CD4-positive, alpha-beta T cell treated with Interleukin-6 for 4 hours (primary cell): ENCODE data around the gene CEMIP.

Experiments used
- DNase-seq: peaks from one replicate; pipeline ENCODE4 v3.0.0-alpha.2; 2020; ENCODE audit warnings: mixed read lengths

Gene CEMIP

DNA sequence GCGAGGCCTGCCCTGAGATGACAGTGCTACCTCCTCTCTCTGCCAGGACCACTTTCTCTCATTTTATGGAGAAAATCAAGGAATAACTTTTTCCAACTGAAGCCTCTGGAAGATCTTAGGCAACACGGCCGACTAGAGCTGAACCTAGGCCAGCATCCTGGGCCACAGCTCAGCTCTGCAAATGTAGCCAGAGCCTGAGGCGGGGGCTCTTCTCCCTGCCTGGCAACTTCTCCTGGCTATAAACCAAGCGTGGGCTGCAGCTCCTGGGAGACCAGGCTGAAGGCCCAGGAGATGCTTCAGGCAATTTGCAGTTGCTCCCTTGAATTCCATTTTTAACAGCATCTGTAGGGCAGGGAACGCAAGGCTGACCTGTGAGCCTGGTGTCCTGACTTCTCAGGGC lies 74.9 kb downstream of the CEMIP start:
- DNase-seq, result no peak

DNA sequence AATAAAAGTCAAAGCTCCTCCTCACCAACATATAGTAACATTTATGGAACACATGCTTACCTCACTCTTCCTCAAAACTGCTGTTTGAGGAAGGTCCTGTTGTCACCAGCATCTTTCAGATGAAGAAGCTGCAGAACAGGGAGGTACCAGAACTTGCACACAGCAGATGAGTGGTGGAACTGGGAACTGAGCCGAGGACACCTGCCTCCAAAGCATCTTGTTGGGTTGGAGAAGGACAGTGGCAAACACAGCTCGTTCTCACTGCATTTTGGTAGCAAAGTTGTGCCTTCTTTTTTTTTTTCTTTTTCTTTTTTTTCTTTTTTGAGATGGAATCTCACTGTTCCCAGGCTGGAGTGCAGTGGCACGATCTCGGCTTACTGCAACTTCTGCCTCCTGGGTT lies 76.0 kb downstream of the CEMIP start:
- DNase-seq, result no peak

DNA sequence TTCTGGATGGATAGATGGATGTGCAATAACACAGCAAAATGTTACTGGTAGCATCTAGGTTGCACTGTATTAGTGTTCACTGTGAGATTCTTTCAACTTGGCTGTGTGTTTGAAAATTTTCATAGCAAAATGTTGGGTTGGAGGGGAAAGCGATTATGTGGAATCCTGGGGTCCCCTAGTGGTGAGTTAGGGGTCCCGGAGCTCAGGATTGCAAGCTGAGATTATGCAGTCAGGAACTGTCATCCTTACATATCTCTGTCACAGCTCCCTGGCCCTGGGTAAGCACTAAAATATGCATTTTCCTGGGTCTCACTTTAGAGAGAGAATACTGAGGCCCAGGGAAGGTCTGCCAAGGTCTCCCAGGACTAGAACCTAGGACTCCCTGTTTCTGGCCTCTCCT lies 77.2 kb downstream of the CEMIP start:
- DNase-seq, result no peak

DNA sequence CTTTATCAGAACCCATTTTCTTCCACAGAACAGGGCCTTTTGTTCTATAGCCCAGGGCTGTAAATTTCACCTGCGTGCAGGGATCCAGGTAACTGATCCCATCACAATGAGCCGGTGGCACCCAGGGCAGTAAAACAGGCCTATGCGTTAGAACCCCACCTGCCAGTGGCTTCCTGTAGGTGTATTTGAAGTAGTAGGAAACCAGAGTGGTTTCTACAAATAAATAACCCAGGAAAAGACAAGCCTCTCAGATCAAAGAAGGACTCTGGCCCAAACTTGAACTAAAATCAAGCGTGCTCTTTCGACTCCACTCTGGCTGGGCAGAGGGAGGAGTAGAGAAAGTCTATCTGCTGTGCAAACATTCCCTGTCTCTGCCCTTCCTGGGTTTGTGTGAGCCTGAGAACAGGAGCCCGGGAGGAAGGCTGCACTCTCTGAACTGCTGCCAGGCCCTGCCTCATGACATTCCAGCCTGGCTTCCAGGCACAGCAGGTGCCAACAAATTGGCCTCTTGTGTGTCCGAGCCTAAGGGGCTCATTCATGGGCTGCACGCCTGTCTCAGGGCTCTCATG lies 77.7 kb downstream of the CEMIP start:
- no peak for DNase-seq

DNA sequence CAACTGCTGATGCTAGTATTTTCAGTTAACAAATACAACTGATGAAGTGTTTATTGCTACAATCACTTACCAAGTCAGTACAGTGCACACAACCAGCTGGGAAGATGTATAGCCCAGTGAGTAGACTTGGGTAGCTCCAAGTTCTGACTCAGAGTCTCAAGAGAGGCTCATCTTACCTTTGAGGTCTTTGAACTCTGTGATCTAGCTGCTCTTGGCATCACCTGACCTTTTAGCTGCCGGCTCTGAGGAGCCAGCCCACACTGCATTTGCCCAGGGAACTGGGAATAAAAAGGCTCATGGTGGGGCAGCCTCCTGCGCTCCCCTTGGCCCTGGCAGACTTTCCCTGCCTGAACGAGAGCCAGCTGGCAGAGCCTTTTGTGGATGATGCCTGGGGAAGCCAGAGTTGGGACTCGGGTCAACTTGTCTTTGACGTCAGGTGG lies 82.6 kb downstream of the CEMIP start:
- no peak for DNase-seq

DNA sequence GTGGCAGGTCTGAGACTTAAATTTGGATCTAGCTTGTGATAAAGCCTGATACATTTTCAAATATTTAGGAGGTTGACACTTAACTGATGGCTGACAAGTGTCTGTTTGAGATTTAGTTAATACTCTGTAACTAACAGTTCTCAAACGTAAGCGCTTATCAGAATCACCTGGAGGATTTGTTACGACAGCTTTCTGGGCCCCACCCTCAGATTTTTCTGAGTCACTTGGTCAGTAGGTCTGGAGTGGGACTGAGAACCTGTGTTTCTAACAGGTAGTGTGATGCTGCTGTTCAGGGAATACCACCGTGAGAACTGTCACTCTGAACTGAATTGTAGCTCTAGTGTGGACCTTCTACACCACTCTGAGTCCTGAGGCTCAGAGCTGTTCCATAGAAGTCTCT lies 85.5 kb downstream of the CEMIP start:
- no peak for DNase-seq

DNA sequence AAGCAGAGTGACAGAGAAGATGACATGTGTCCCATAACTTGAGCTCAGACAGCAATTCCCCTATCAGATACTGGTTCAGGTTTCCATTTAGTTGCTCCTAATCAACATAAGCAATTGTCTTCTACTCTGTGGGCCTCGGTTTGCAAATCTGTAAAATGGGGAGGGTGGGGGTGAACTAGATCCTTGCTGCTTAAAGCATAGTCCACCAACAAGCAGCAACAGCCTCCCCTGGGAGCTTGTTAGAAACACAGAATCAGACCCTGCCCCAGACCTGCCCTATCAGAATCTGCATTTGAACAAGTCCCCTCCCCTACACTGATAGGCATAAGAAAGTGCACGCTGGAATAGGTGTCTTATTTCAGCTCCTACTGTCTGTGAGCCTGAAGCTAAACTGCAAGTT lies 87.8 kb downstream of the CEMIP start:
- no peak for DNase-seq

DNA sequence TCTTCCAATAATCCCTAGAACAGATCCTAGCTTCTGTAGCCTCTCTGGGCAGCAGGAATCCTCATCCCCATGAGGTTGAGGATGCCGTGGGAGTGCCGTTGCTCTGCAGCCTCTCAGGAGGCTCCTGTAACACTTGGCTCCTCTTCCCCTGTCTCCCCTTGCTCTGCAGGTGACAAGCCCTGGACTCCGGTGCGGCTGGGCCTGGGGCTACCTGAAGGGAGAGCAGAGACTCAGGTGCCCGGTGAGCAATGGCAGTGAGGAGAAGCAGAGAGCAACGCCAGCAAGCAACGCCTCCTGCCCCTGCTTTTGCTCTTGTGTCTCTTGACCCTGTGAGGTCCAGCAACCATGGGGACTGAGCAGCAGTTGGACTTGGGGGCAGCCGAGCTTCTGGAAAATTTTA lies 91.2 kb downstream of the CEMIP start:
- DNase-seq, result no peak

DNA sequence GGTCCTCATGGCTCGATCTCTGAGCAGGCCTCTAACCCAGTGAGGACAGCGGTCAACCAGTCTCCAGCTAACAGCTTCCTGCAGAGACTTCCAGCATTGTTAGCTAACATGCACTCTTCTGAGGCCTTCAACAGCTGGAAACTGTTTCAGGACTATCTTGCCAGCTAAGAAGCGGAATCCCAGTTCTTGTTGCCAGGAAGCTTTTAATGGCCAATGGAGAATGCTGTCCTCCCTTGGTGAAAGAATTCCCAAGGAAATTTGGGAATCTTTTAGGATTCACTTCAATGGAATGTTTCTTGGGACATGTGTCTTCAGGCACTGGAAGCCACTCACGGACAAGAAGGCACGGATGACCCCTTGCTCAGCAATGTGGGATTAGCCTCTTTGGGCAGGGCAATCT lies 91.7 kb downstream of the CEMIP start:
- DNase-seq, result no peak

DNA sequence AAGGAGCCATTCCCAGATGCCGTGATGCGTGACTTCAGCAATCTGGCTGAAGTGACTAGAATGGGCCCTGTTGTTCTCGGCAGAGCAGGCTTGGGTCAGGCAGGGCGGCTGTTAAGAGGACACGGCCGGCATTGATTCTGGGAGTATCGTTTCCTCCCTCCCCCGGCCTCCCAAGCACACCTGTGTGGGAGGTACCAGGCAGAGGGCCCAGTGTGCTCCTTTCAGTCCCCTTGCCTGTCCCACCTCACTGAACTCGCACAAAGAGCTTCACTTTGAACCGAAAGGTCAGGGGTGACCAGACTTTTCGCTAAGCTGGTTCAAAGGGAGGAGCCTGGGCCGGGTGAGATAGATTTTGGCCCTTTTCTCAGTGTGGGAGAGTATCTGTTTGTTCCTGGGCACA lies 92.7 kb downstream of the CEMIP start:
- no peak for DNase-seq

DNA sequence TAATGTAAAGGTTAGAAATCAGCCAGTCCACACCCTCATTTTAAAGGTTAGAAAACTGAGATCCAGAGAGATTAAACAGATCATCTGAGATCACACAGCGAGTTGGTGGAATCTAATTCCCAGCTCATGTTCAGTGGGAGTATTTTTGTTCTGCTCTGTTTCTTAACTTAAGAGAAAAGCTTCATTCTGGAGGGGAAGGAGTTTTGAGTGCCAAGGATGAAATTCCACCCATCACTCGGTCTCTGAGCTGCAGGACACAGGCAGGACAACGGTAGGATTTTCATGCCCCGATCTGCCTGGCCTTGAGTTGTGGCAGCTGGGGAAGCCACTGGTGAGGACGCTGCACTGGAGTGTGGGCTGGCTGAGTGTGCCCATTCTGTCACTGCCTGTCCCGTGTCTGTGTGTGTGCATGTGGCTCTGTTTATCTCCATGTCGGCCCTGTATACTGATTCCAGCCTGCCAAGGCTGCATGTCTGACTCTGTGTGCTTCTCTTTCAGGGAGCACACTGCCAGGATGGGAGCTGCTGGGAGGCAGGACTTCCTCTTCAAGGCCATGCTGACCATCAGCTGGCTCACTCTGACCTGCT lies 94.3 kb downstream of the CEMIP start:
- DNase-seq, result no peak

DNA sequence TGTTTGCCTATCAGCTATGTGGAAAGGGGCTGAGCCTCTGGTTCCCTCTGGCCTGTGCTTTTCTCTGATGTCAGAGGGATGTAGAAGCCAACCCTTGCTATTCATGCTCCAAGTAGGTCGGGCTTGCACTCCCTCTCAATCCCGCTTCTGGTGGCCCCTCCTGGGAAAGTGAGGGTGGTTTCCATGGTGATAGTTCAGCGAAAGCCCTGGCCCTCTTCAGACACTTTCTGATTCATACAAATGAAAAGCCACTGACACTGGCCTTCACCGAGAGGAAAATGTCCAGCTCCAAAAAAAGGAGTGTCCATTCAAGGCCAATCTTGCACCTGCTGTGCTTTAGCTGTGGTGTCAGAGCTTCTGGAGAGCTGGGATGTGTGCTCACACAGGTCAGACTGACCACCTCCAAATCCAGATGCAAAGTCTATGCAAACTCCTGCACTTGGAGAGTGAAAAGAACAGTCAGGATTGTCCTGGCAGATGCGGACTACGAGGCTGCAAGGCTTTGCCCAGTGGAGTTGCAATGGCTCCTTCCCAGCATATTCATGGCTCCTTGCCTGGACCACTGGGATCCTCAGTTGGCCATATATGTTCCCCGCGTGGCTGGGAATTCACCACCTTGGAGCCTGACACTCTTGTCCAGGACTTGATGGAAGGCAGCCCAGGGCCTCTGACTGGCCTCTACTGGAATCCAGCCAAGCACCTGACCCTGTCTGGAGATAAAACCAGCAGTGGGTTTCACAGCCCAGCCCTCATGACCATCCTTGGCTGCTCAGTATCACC lies 96.6 kb downstream of the CEMIP start:
- no peak for DNase-seq

DNA sequence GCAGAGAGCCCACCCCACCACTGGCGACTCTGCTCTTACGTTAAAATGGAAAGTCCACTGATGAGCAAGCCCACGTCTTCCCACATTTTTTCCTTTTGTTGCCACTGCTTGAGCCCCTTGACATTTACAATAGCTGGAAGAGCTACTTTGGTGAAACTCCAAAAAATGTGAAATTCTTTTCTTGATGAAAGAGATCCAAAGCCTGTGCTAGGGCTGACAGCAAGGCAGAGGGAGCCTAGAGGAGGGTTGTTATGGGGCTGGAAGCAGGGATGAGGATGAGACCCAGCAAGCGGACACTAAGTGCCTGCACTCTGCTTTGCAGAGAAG lies 97.1 kb downstream of the CEMIP start:
- no peak for DNase-seq

DNA sequence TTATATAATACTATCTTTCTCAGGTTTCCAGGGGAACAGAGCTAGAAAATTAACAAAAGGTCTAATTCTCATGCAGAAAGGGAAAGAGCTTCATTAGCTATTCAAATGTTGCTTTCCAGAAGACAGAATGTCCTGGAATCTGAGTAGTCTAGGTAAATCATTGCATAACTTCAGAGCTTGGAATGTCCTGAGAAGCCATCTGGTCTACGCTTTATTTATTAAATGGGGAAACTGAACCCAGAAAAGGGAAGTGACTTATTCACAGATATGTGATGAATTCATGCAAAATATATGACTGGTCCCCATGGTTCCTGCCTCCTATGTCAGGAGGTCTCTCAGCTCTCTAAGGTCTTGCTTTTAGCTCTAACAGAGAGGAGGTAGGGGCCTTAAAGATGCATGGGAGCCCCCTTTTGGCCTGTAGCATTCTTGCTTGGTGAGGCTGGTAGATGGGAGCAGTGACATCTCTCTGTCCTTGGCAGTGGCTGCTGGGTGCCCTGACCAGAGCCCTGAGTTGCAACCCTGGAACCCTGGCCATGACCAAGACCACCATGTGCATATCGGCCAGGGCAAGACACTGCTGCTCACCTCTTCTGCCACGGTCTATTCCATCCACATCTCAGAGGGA lies 99.2 kb downstream of the CEMIP start:
- DNase-seq, result no peak

DNA sequence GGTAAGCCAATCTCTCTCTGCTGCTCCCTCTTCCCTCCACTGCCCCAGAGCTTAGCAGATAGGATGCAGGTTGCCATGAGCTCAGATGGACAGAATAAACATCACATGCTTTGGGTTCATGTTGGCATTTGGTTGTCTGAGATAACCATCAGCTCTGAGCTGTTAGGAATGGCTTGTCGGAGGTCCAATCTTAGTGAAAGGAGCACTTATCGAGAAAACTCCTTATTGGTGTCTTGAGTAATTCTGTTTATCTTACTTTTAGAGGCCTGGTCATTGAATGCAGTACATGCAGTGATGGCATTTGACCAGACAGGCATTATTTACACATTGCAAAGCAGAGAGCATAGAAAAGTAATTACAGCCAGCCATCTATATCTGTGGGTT lies 99.7 kb downstream of the CEMIP start:
- no peak for DNase-seq

DNA sequence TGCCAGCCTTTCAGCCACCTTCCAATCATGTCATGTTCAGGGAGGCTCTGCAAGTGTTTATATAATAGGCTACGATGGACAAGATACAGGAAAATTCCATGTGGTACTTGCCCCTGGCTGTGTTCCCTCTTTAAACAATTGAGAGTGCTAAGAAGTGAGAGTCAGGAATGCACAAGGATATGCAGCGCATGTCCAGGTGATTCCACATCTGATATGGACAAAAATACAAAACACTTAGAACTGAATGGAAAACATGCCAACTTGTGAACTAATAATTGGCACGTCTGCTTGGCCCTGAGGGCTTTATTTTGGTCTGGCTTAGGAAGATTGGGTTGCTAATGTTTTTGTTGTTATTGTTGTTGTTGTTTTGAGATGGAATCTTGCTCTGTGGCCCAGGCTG lies 100.9 kb downstream of the CEMIP start:
- DNase-seq, result no peak

DNA sequence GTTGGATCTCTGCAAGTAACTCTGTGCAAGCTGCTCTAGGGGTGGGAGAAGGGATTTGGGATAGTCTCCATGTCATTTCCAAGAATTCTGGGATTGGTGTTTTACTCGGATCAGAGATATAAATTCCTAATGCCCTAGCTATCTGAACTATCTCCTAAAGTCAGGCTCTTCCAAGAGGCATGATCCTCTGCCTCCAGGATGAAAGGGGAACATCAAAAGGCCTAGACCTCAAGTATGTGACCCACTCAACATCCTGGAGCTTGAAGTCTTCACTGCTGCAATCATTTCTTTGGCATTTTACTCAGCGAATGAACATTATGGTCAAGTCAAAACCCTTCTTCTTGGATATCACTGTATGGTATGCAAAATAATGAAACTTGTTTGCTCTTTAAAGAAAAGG lies 104.5 kb downstream of the CEMIP start:
- DNase-seq, result no peak

DNA sequence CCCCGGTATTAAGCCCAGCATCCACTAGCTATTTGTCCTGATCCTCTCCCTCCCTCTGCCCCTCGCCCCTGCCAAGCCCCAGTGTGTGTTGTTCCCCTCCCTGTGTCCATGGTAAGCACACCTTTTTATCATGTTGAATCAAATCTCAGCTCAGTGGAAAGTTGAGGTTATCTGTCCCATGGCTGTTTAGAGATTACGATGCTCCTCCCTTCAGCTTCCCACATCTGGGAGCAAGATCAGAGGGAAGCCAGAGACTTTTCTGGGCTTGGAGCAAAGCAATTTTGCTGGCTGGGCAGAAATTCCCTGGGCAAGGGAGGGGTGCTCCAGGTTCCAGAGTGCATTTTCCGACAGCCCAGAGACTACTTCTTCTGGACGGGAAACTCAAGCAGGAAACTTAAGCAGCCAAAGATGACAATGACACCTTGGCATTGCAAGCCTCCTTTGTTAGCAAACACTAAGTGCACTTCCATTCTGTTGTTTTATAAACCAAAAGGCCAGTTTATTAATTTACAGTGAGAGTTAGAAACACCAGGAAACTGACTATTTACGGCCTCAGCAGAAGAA lies 105.9 kb downstream of the CEMIP start:
- DNase-seq, result no peak

DNA sequence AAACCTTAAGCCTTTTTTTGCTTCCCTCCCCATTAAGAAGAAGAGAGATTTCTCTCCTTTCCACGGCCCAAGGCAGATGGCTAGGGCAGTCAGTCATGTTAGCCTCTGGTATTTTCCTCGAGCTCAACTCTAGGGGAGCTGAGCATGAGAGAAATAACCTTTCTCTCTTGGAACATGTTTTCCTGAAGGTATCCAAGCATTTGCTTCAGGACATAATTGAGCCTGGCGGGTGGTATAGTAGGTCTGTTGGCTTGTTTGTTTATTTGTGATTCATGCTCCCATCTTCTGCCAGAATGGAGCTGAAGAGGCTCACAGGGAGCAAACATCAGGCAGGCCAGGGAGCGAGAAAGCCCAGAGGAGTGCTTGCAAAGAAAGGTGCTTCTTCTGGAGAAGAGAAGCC lies 108.0 kb downstream of the CEMIP start:
- DNase-seq, result no peak

DNA sequence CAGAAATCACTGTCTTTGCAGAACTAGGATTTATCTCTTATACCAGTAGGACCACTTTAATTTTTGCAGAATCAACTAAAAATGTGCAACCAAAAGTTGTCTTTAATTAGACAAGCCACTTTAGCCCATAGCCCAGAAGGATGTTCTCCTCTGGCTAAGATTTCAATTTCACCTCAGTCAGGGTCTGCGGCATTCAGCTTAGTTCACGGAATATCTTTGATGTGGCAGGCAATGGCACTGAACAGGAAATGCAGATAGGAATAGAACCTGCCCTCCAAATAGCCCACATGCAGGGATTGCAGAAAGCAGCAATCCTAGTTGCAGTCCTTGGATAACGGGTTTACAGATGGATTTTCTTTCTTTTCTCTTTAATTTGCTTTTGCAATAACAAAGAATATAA lies 109.7 kb downstream of the CEMIP start:
- no peak for DNase-seq

DNA sequence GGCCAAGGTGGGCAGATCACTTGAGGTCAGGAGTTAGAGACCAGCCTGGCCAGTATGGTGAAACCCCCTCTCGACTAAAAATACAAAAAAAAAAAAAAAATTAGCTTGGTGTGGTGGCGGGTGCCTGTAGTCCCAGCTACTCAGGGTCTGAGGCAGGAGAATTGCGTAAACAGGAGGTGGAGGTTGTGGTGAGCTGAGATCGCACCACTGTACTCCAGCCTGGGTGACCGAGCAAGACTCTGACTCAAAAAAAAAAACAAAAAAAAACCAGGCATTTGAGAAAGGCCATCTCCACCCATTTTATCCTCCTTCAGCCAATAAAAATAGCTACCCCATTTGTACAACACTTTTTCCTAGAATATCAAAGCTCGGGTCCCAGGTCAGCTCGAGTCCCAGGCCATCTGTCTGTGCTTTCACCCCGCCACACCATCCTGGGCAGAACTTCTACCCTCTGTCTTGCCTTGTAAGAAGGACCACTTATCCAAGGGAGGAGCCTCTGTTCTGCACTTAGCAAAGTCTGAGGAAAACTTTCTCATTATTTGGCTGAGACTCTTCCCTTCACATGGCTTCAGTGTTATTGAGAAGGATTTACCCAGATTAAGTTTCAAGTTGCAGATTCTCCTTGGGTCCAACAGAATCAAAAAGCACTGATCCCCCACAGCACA lies 111.3 kb downstream of the CEMIP start:
- no peak for DNase-seq

DNA sequence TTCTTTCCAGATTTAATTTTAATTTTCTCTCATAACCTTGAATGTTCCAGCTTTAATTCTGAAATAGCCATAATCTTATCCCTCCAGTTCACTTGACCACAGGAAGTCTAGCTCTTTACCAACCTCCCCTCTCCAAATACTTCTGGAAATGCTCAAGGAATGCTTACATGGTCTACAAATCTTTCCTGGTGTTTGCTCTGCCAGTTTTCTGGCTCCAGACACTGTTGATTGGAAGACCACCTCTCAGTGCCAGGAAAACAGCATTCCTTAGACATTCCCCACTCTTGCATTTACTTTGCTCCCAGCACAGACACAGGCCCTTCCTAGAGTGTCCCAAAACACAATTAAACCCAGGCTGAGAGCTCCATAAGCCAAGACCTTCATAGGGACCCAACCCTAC lies 111.8 kb downstream of the CEMIP start:
- no peak for DNase-seq

DNA sequence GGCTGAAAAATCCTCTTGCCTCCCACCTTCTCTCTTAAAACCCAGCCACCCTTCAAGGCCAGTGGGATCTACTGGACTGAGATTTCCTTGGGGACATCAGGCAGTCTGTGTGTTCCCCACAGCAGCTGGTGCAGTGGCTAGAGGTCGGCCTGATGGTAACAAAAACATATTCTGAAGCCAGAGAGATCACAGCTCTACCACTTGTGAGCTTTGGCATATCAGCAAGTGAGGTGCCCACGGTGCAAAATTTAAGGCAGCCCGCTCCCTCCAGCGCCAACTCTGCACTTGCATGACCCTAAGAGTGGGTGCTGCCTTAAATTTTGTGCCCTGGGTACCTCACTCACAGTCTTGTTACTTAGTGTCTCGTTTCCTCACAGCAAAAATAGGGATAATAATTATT lies 113.2 kb downstream of the CEMIP start:
- no peak for DNase-seq

DNA sequence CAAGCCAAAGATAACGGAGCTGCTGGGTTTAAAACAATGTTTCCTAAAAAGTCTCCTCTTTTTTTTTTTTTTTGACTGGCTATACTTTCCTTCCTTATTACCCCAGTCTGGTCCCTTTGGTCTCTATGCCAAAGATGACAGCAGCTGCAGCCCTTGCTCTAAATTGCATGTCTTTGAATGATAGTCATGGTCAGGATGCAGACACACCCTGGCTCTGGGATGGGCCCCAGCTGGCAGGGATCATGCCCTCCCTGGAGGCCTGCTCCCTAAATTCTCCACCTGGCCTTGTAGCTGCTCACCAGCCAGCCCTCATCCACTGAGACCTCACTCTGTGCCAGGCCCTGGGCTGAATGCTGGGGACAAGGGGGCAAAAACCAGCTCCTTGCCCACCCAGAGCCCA lies 114.6 kb downstream of the CEMIP start:
- no peak for DNase-seq
